GM12878 (cell line): ENCODE data around the gene HSPA4.

Source experiments
- CHD4 ChIP-seq: fragments of 200-600 bp; sonication (generic); IDR thresholded peaks from 2 replicates; pipeline ENCODE4 v1.6.1; 2016; ENCODE audit warnings: mild to moderate bottlenecking
- CTCF ChIP-seq, 3 experiments: IDR thresholded peaks in 2 of 3; conservative IDR thresholded peaks in 1 of 3; 2 replicates each; pipeline ENCODE4 v1.5.1; 2011; ENCODE audit warnings: low read depth in 3 of 3, low read length in 3 of 3, mild to moderate bottlenecking in 3 of 3, control low read depth in 2 of 3, moderate library complexity in 2 of 3, inconsistent platforms in 1 of 3, mixed read lengths in 1 of 3; ENCODE audit not compliant: control insufficient read depth in 2 of 3, insufficient read depth in 1 of 3; ENCODE audit errors: extremely low read depth in 1 of 3
- ESRRA ChIP-seq: IDR thresholded peaks from 2 replicates; pipeline ENCODE4 v1.6.1; 2012; ENCODE audit warnings: mild to moderate bottlenecking, low read length, improper control_type of control experiment
- EZH2 ChIP-seq: IDR thresholded peaks from 2 replicates; pipeline ENCODE4 v1.6.1; 2012; ENCODE audit warnings: low read depth, mild to moderate bottlenecking, control low read depth, inconsistent platforms, low read length, borderline replicate concordance; ENCODE audit not compliant: control insufficient read depth
- IRF4 ChIP-seq: IDR thresholded peaks from 2 replicates; pipeline ENCODE4 v1.6.1; 2011; ENCODE audit warnings: low read depth, low read length
- JUNB ChIP-seq: IDR thresholded peaks from 2 replicates; pipeline ENCODE4 v1.6.1; 2016; ENCODE audit warnings: antibody characterized with exemption, mild to moderate bottlenecking
- KDM1A ChIP-seq: fragments of 200-600 bp; sonication (generic); IDR thresholded peaks from 2 replicates; pipeline ENCODE4 v1.6.1; 2016; ENCODE audit warnings: borderline replicate concordance
- MXI1 ChIP-seq: fragments of 150-350 bp; IDR thresholded peaks from 2 replicates; pipeline ENCODE4 v1.6.1; 2011; ENCODE audit warnings: low read depth, mild to moderate bottlenecking, inconsistent platforms, low read length, improper control_type of control experiment
- MYC ChIP-seq: IDR thresholded peaks from 2 replicates; pipeline ENCODE4 v1.6.1; 2011; ENCODE audit warnings: mild to moderate bottlenecking, low read length, moderate library complexity, inconsistent platforms; ENCODE audit not compliant: insufficient read depth, insufficient replicate concordance, insufficient read length, severe bottlenecking
- POLR2AphosphoS5 ChIP-seq: IDR thresholded peaks from 2 replicates; pipeline ENCODE4 v1.6.1; 2011; ENCODE audit warnings: mild to moderate bottlenecking, low read length, inconsistent platforms
- SUPT20H ChIP-seq: IDR thresholded peaks from 2 replicates; pipeline ENCODE4 v1.6.1; 2011; ENCODE audit warnings: low read depth, mild to moderate bottlenecking, low read length, moderate library complexity, borderline replicate concordance; ENCODE audit not compliant: control insufficient read depth
- TAF1 ChIP-seq: IDR thresholded peaks from 2 replicates; pipeline ENCODE4 v1.6.1; 2011; ENCODE audit warnings: mild to moderate bottlenecking, low read depth, low read length, borderline replicate concordance

- TF ChIP-seq TAF1: no peak
- no peak for TF ChIP-seq JUNB
- no peak for TF ChIP-seq IRF4
- TF ChIP-seq ESRRA: no peak
- no peak for TF ChIP-seq SUPT20H
- no peak for TF ChIP-seq KDM1A
- no peak for TF ChIP-seq CHD4
- TF ChIP-seq EZH2: no peak
- TF ChIP-seq MYC: no peak
- TF ChIP-seq CTCF (IDR thresholded peaks at IDR 0.05 in 2 of 3, conservative IDR thresholded peaks at IDR 0.05 in 1 of 3; ENCODE audit: control insufficient read depth in 2 of 3, extremely low read depth in 1 of 3, insufficient read depth in 1 of 3, low read depth in 3 of 3, low read length in 3 of 3): no peak
- no peak for TF ChIP-seq POLR2AphosphoS5
- TF ChIP-seq MXI1: no peak
These were observed 9.9 kb upstream of the HSPA4 start for GRCh38 chr5:133041910-133042309.
